Putamen (tissue), 1 donor: ENCODE data around the gene MRTFA.
"Not testable (repeated sequence)": the region's sequence is repeated elsewhere in the genome, so short reads cannot be mapped to it uniquely, and the experiment has no call there.

Experiments
- DNase-seq: peaks from one replicate; pipeline ENCODE4 v3.0.0-alpha.2; 2016; ENCODE audit warnings: low spot score

MRTFA gene

DNA sequence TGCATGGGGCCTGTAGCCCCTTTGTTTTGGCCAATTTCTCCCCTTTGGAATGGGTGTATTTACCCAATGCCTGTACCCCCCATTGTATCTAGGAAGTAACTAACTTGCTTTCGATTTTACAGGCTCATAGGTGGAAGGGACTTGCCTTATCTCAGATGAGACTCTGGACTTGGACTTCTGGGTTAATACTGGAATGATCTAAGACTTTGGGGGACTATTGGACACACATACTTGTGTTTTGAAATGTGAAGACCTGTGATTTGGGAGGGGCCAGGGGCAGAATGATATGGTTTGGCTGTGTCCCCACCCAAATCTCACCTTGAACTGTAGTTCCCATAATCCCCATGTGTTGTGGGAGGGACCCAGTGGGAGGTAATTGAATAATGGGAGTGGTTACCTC, 82.5 kb downstream of the MRTFA start:
- DNase-seq = not testable (repeated sequence)

DNA sequence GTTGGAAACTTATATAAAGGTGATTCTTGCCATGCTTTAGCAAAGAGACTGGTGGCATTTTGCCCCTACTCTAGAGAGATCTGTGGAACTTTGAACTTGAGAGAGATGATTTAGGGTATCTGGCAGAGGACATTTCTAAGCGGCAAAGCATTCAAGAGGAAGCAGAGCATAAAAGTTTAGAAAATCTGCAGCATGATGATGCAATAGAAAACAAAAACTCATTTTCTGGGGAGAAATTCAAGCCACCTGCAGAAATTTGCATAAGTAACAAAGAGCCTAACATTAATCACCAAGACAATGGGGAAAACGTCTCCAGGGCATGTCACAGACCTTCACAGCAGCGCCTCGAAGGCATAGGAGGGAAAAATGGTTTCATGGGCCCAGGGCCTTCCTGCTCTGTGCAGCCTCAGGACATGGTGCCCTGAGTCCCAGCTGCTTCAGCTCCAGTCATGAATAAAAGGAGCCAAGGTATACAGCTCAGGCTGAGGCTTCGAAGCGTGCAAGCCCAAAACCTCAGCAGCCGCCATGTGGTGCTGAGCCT, 83.4 kb downstream of the MRTFA start:
- DNase-seq = no peak

GRCh38 chr22:40552070-40552469, 84.4 kb downstream of the MRTFA start:
- no peak for DNase-seq

DNA sequence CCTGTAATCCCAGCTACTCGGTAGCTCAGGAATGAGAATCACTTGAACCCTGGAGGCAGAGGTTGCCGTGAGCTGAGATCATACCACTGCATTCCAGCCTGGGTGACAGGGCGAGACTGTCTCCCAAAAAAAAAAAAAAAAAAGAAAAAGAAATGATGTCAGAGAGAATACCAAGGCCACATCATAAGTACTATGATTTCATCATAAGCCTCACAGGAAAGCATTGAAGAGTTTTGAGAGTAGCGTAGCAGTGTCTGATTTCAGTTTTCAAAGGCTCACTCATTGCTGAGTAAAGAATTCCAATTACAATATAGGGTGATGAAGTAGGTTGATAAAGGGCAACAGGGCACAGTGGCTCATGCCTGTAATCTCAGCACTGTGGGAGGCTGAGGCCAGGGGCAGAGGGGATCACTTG, 88.8 kb downstream of the MRTFA start:
- DNase-seq = no peak

GRCh38 chr22:40544758-40545157, 91.8 kb downstream of the MRTFA start:
- no peak for DNase-seq

- DNase-seq = no peak
These were observed 93.5 kb downstream of the MRTFA start for GRCh38 chr22:40542821-40543540.

- DNase-seq = no peak
These were observed 95.2 kb downstream of the MRTFA start for GRCh38 chr22:40541300-40541699.

GRCh38 chr22:40540265-40540664, 96.3 kb downstream of the MRTFA start:
- DNase-seq = no peak

GRCh38 chr22:40536149-40536548, 100.4 kb downstream of the MRTFA start:
- DNase-seq = not testable (repeated sequence)

- no peak for DNase-seq
These were observed 100.9 kb downstream of the MRTFA start for GRCh38 chr22:40535642-40536041.

DNA sequence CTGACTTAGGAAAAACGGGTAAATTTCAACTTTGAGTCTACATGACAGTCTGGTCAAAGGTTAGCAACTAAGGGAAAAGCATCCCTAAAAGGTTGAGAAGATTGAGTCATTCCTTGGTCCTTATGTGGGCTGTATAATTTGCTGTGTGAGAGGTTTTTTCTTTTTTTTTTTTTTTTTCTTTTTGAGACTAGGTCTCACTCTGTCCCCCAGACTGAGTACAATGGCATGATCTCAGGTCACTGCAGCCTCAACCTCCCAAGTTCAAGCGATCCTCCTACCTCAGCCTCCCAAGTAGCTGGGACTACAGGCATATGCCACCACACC, 101.4 kb downstream of the MRTFA start:
- DNase-seq = no peak

DNA sequence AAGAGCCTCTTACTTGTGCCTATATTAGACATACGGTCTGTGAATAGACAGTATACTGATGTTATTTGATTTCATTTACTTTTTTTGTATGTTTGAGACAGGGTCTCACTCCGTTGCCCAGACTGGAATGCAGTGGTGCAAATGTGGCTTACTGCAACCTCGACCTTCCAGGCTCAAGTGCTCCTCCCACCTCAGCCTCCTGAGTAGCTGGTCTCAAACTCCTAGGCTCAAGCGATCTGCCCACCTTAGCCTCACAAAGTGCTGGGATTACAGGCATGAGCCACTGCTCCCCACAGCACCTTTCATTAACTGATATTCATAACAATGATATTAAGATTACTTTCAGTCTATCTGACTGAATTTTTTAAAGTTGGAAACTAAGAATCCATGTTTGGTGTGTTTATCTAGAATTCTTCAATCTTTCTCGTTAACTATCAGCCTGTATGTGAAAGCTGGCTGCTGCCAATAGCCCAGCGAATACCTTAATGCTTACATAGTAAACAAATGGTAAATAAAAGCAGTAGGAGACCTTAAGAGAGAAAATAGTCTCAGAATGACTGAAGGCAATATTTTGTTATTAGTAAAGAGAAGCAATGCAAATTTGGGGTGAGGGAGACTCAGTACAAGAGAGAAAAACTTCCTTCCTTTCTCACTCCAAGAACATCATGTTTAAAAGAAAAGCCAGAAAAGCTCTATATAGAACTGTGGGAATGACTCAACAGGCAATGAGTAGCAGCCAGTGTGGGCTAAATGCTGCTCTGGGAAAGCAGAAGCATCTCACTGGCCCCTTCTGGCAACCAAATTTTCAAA, 101.9 kb downstream of the MRTFA start:
- DNase-seq = no peak

DNA sequence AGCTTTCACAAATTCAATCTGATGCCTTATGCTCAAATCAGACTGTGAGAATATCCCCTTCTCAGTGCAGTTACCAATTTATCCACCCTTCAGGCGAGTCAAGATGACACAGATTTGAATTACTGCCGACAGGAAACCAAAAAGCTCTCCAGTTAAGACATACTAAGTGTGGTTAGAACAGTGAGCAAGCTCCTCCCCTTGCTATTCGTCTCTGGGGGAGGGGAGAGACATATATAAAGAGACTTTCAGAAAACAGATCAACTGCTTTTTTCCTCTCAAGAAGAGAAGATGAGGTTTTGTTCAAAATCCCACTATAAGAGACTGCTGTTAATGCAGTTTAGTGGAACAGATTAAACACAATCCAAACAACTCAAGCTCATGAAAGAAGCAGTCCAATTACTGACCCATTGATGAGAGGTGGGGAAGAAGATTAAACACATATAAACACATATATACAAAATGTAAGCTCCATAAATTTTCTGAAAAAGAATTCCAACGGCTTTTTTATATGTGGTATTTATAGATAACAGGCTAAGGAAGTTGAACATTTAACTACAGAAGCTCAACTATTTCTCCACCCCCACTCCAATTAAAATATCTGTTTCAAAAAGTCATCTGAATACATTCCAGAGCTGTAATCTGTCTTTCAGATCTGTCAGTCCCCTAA, 102.7 kb downstream of the MRTFA start:
- no peak for DNase-seq

- no peak for DNase-seq
These were observed 104.3 kb downstream of the MRTFA start for GRCh38 chr22:40531951-40532900.

- not testable (repeated sequence) for DNase-seq
These were observed 106.1 kb downstream of the MRTFA start for GRCh38 chr22:40530391-40530790.

DNA sequence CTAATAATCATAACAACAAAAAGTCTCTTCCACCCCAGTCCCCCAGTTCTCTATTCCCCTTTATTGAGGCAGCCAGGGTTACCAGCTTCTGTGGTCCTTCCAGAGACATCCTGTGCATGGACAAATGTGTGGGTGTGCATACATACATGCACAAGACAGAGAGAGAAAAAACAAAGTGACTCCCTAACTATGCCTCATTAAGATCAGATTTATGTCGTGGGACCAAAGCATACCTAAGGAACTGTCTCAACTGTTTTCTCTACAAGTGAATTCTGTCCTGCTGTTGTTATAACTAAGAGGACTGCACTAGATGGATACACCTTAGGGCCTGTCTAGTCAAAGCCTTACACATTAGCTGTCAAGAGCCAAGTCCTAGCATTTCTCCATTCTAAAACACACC, 106.7 kb downstream of the MRTFA start:
- no peak for DNase-seq

- DNase-seq = no peak
These were observed 109.6 kb downstream of the MRTFA start for GRCh38 chr22:40526960-40527359.

DNA sequence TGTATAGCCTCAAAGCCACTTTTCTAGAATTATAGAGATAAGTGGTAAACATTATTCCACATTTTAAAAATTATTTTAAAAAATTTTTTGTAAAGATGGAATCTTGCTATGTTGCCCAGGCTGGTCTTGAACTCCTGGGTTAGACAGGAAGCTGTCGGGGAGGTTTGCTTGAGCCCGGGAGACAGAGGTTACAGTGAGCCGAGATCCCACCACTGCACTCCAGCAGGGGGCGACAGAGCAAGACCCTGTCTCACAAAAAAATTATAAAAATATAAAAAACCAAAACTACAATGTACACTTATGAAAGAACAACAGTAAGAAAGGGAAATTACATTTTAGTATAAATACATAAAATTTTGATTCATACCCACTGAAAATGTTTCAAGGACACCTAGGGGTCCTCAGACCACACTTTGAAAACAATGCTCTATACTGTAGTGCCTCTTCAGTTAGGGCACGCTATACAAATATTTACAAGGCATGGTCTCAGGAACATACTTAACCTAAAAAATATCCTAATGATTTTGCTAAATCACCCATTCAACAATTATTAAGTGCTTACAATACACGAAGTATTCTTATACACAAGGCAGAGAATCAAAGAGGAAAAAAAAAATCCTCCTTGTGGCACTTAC, 111.2 kb downstream of the MRTFA start:
- DNase-seq = no peak

GRCh38 chr22:40524392-40525249, 111.9 kb downstream of the MRTFA start:
- no peak for DNase-seq

GRCh38 chr22:40522141-40522540, 114.4 kb downstream of the MRTFA start:
- no peak for DNase-seq
